Smooth muscle cell (in vitro differentiated cells): ENCODE results near the gene HMGN4. TPM values are rescaled to one million over a fixed set of nuclear protein-coding genes. Genes with fewer than 3 reads are reported as not detected.

ENCODE experiments used
- DNase-seq: peaks from one replicate; lab custom pipeline; 2025; ENCODE audit not compliant: unreplicated experiment; lab: John Stamatoyannopoulos, UW
- H2AFZ ChIP-seq: fragments of 200-600 bp; sonication (generic); 2 replicates; pipeline ENCODE4 v1.6.0; 2016; ENCODE audit warnings: antibody characterized with exemption, low read depth, mild to moderate bottlenecking
- H3F3A ChIP-seq: fragments of 200-600 bp; sonication (generic); 2 replicates; pipeline ENCODE4 v1.6.0; 2017; ENCODE audit warnings: antibody characterized with exemption, low read depth
- H3K27ac ChIP-seq: fragments of 200-600 bp; sonication (generic); 2 replicates; pipeline ENCODE4 v1.5.1; 2016; ENCODE audit warnings: low read depth, mild to moderate bottlenecking
- H3K27me3 ChIP-seq: fragments of 200-600 bp; sonication (generic); 2 replicates; pipeline ENCODE4 v1.6.1; 2016; ENCODE audit warnings: low read depth, mild to moderate bottlenecking
- H3K36me3 ChIP-seq: fragments of 200-600 bp; sonication (generic); 2 replicates; pipeline ENCODE4 v1.5.1; 2016; ENCODE audit warnings: low read depth
- H3K4me1 ChIP-seq: fragments of 200-600 bp; sonication (generic); 2 replicates; pipeline ENCODE4 v1.5.1; 2016; ENCODE audit warnings: low read depth
- H3K4me2 ChIP-seq: fragments of 200-600 bp; sonication (generic); 2 replicates; pipeline ENCODE4 v1.6.0; 2016; ENCODE audit warnings: mild to moderate bottlenecking
- H3K4me3 ChIP-seq: fragments of 200-600 bp; sonication (generic); 2 replicates; pipeline ENCODE4 v1.5.1; 2016; ENCODE audit warnings: mild to moderate bottlenecking
- H3K79me2 ChIP-seq: fragments of 200-600 bp; sonication (generic); 2 replicates; pipeline ENCODE4 v1.6.0; 2016; ENCODE audit warnings: low read depth, mild to moderate bottlenecking
- H3K9ac ChIP-seq: fragments of 200-600 bp; sonication (generic); 2 replicates; pipeline ENCODE4 v1.6.0; 2016; ENCODE audit warnings: low read depth
- H3K9me3 ChIP-seq: fragments of 200-600 bp; sonication (generic); replicated peaks from 2 replicates; pipeline ENCODE4 v1.5.1; 2016; ENCODE audit warnings: low read depth
- H4K20me1 ChIP-seq: fragments of 200-600 bp; sonication (generic); 2 replicates; pipeline ENCODE4 v1.6.0; 2016; ENCODE audit warnings: low read depth
- CTCF ChIP-seq: fragments of 200-600 bp; sonication (generic); IDR thresholded peaks from 2 replicates; pipeline ENCODE4 v1.5.1; 2017; ENCODE audit warnings: borderline replicate concordance, mild to moderate bottlenecking, antibody characterized with exemption; ENCODE audit not compliant: insufficient read depth, poor library complexity, severe bottlenecking
- WGBS: methylation state at CpG from one replicate; pipeline ENCODE4 v1.1.7; 2016; ENCODE audit warnings: low lambda C conversion rate; 5-methylcytosine and 5-hydroxymethylcytosine counted together
- polyA plus RNA-seq: library from polyadenylated mRNA; unstranded; fragments of >200 nt; fragmentation: Nextera tagmentation; extraction: Ambion mirVana; gene quantifications from 2 replicates; pipeline ENCODE4 v1.2.1, GENCODE V29; 2016
- total RNA-seq: library from RNA; depleted of rRNA; stranded (reverse); fragments of >200 nt; gene quantifications from 2 replicates; pipeline ENCODE4 v1.2.3, GENCODE V29; 2014

Gene HMGN4
- total and polyA plus RNA-seq, 2 experiments from 2014 or later, result 39.4 to 53.6 TPM

- DNase-seq, result no peak
Measured at GRCh38 chr6:26493258-26493657, 44.9 kb upstream of the HMGN4 start.

GRCh38 chr6:26494117-26494516 lies 44.0 kb upstream of the HMGN4 start:
- Histone ChIP-seq H3K9me3 (no peaks in the 10 kb centered on the region), H3K27me3 (peaks cover 3% of the 10 kb centered on the region), H2AFZ (no peak overlapping the region), H3K36me3 (no peaks in the 10 kb centered on the region), H3K79me2 (no peaks in the 10 kb centered on the region), H3K4me2 (no peak overlapping the region), H4K20me1 (no peaks in the 10 kb centered on the region), H3K9ac (no peak overlapping the region), H3K27ac (no peak overlapping the region), H3K4me1 (no peaks in the 10 kb centered on the region), H3K4me3 (no peak overlapping the region), H3F3A (no peaks in the 10 kb centered on the region)
- WGBS, result 94% methylated on average over 3 of the region's 3 CpGs
- TF ChIP-seq CTCF, result no peak
- DNase-seq, result no peak

More at GRCh38 chr6:26493258-26493657, 44.9 kb upstream of the HMGN4 start:
- no peak overlapping the region for H2AFZ ChIP-seq
- H3K4me1 ChIP-seq, result no peaks in the 10 kb centered on the region
- peaks cover 3% of the 10 kb centered on the region for H3K27me3 ChIP-seq
- H4K20me1 ChIP-seq, result no peaks in the 10 kb centered on the region
- H3K36me3 ChIP-seq, result no peaks in the 10 kb centered on the region
- H3K9me3 ChIP-seq, result no peaks in the 10 kb centered on the region
- WGBS, result 66% methylated on average over 2 of the region's 2 CpGs
- peak; percentile 17 for TF ChIP-seq CTCF
- no peak overlapping the region for H3K4me3 ChIP-seq
- H3K27ac ChIP-seq, result no peak overlapping the region
- no peaks in the 10 kb centered on the region for H3F3A ChIP-seq
- no peak overlapping the region for H3K9ac ChIP-seq
- H3K79me2 ChIP-seq, result no peaks in the 10 kb centered on the region
- H3K4me2 ChIP-seq, result no peak overlapping the region

GRCh38 chr6:26495281-26495680 lies 42.9 kb upstream of the HMGN4 start:
- no peak for TF ChIP-seq CTCF
- WGBS, result 83% methylated on average over 1 of the region's 1 CpG
- no peaks in the 10 kb centered on the region for H3K36me3 ChIP-seq
- H4K20me1 ChIP-seq, result no peaks in the 10 kb centered on the region
- DNase-seq, result no peak
- no peak overlapping the region for H3K4me2 ChIP-seq
- H3K4me1 ChIP-seq, result no peaks in the 10 kb centered on the region
- peaks cover 10% of the 10 kb centered on the region for H3K27me3 ChIP-seq
- no peak overlapping the region for H2AFZ ChIP-seq
- no peak overlapping the region for H3K9ac ChIP-seq
- no peak overlapping the region for H3K27ac ChIP-seq
- H3K79me2 ChIP-seq, result no peaks in the 10 kb centered on the region
- H3K4me3 ChIP-seq, result no peak overlapping the region
- no peaks in the 10 kb centered on the region for H3F3A ChIP-seq
- no peaks in the 10 kb centered on the region for H3K9me3 ChIP-seq

- Histone ChIP-seq H3K9ac (no peak overlapping the region), H3K27me3 (peaks cover 33% of the 10 kb centered on the region), H3K9me3 (no peaks in the 10 kb centered on the region), H3F3A (no peaks in the 10 kb centered on the region), H3K4me2 (no peak overlapping the region), H3K27ac (no peak overlapping the region), H3K4me3 (no peak overlapping the region), H3K79me2 (no peaks in the 10 kb centered on the region), H2AFZ (no peak overlapping the region), H3K36me3 (no peaks in the 10 kb centered on the region), H4K20me1 (no peaks in the 10 kb centered on the region), H3K4me1 (peaks cover 4% of the 10 kb centered on the region)
- no peak for DNase-seq
- TF ChIP-seq CTCF, result no peak
- 86% methylated on average over 4 of the region's 4 CpGs for WGBS
Measured at GRCh38 chr6:26497610-26498009, 40.6 kb upstream of the HMGN4 start.
